H1 (cell line): ENCODE data around the gene CHST13. TPM values are rescaled to one million over a fixed set of nuclear protein-coding genes. Genes with fewer than 3 reads are reported as not detected.

Source experiments
- CTCF ChIA-PET: fragments of 300-600 bp; sonication (Branson Sonifier 250); formaldehyde crosslinking; loops from one replicate; lab custom pipeline; 2021; ENCODE audit not compliant: partially characterized antibody; lab: Charles Lee
- POLR2A ChIA-PET: fragments of 300-600 bp; sonication (Branson Sonifier 250); formaldehyde crosslinking; loops from one replicate; lab custom pipeline; 2021; ENCODE audit warnings: inconsistent platforms; ENCODE audit not compliant: partially characterized antibody; lab: Charles Lee
- DNase-seq, 2 experiments: peaks; one replicate each; pipeline versions ENCODE4 v3.0.0 to v3.0.0-alpha.2; 2010 to 2022; ENCODE audit warnings: low spot score in 2 of 2, low read depth in 1 of 2, mixed read lengths in 1 of 2
- FAIRE-seq: peaks from 2 replicates; lab custom pipeline; 2011; peaks lifted over from hg19 to GRCh38; lab: Jason Lieb, UNC
- H2AFZ ChIP-seq: 2 replicates; pipeline ENCODE4 v1.8.1; 2012; ENCODE audit warnings: low read length, inconsistent platforms
- H2AK5ac ChIP-seq: 2 replicates; pipeline ENCODE4 v1.6.1; 2013; ENCODE audit warnings: low read depth, low read length
- H2BK120ac ChIP-seq: replicated peaks from 2 replicates; pipeline ENCODE3; 2013; ENCODE audit warnings: low read depth, low read length, inconsistent platforms
- H2BK12ac ChIP-seq: 2 replicates; pipeline ENCODE4 v1.6.1; 2013; ENCODE audit warnings: low read depth, low read length
- H2BK15ac ChIP-seq: 2 replicates; pipeline ENCODE4 v1.6.1; 2013; ENCODE audit warnings: low read length
- H2BK20ac ChIP-seq: 2 replicates; pipeline ENCODE4 v1.6.1; 2013; ENCODE audit warnings: low read length
- H2BK5ac ChIP-seq: 2 replicates; pipeline ENCODE4 v1.6.1; 2013; ENCODE audit warnings: low read depth, low read length
- H3K14ac ChIP-seq: 2 replicates; pipeline ENCODE4 v1.6.1; 2013; ENCODE audit warnings: inconsistent platforms; ENCODE audit not compliant: insufficient read length
- H3K18ac ChIP-seq: 2 replicates; pipeline ENCODE4 v1.6.1; 2013; ENCODE audit warnings: low read length; ENCODE audit errors: extremely low read depth
- H3K23ac ChIP-seq: 2 replicates; pipeline ENCODE4 v1.6.1; 2013; ENCODE audit warnings: inconsistent platforms; ENCODE audit not compliant: insufficient read length
- H3K23me2 ChIP-seq: 2 replicates; pipeline ENCODE4 v1.6.1; 2013; ENCODE audit warnings: low read depth, low read length
- H3K27ac ChIP-seq: 2 replicates; pipeline ENCODE4 v1.6.1; 2011; ENCODE audit warnings: low read depth, low read length, inconsistent platforms
- H3K27me3 ChIP-seq, 4 experiments: replicated peaks in 1 of 4; 1 replicate in 1 of 4; 2 replicates in 3 of 4; pipeline versions ENCODE4 v1.6.1 to v1.8.1; 2011 to 2013; ENCODE audit warnings: low read length in 3 of 4, mild to moderate bottlenecking in 3 of 4, inconsistent platforms in 2 of 4, mixed read lengths in 2 of 4, moderate library complexity in 1 of 4; ENCODE audit not compliant: control insufficient read depth in 3 of 4, insufficient read depth in 3 of 4; ENCODE audit errors: extremely low read depth in 1 of 4
- H3K36me3 ChIP-seq, 4 experiments: 2 replicates each; pipeline versions ENCODE4 v1.6.1 to v1.8.1; 2011 to 2013; ENCODE audit warnings: mild to moderate bottlenecking in 4 of 4, low read length in 3 of 4, moderate library complexity in 2 of 4, control low read depth in 1 of 4, inconsistent platforms in 1 of 4; ENCODE audit not compliant: insufficient read depth in 4 of 4, control insufficient read depth in 2 of 4
- H3K4ac ChIP-seq: replicated peaks from 2 replicates; pipeline ENCODE3; 2013; ENCODE audit warnings: low read length, low read depth, mixed read lengths, inconsistent platforms; ENCODE audit not compliant: insufficient read length
- H3K4me1 ChIP-seq, 4 experiments: replicated peaks in 1 of 4; 1 replicate in 1 of 4; 2 replicates in 3 of 4; pipeline versions ENCODE4 v1.6.1 to v1.8.1; 2011 to 2013; ENCODE audit warnings: low read length in 3 of 4, inconsistent platforms in 2 of 4, mixed read lengths in 1 of 4; ENCODE audit not compliant: insufficient read depth in 4 of 4, control insufficient read depth in 3 of 4
- H3K4me2 ChIP-seq, 2 experiments: 2 replicates each; pipeline versions ENCODE4 v1.6.1 to v1.8.1; 2011 to 2013; ENCODE audit warnings: low read depth in 2 of 2, low read length in 2 of 2, control low read depth in 1 of 2, inconsistent platforms in 1 of 2, mild to moderate bottlenecking in 1 of 2; ENCODE audit not compliant: insufficient read depth in 1 of 2
- H3K4me3 ChIP-seq, 4 experiments: fragments of 200-600, 300-600 bp in 1 of 4; sonication (generic), shearing (Covaris generic), sonication (Bioruptor Twin) in 1 of 4; 2 replicates each; pipeline versions ENCODE4 v1.5.1 to v1.8.1; 2011 to 2016; ENCODE audit warnings: low read length in 4 of 4, low read depth in 3 of 4, control low read depth in 2 of 4, inconsistent platforms in 2 of 4, mild to moderate bottlenecking in 2 of 4, mixed read lengths in 1 of 4, moderate library complexity in 1 of 4; ENCODE audit not compliant: insufficient read depth in 2 of 4; ENCODE audit errors: extremely low read depth in 1 of 4
- H3K56ac ChIP-seq: replicated peaks from 2 replicates; pipeline ENCODE3; 2013; ENCODE audit warnings: low read depth, mild to moderate bottlenecking, mixed read lengths, low read length, inconsistent platforms; ENCODE audit not compliant: insufficient read length
- H3K79me1 ChIP-seq: 2 replicates; pipeline ENCODE4 v1.6.1; 2013; ENCODE audit warnings: low read depth, low read length, control low read depth
- H3K79me2 ChIP-seq, 2 experiments: 2 replicates each; pipeline versions ENCODE4 v1.6.1 to v1.8.1; 2012 to 2013; ENCODE audit warnings: low read length in 2 of 2, mild to moderate bottlenecking in 2 of 2, inconsistent platforms in 1 of 2; ENCODE audit not compliant: insufficient read depth in 2 of 2, control insufficient read depth in 1 of 2
- H3K9ac ChIP-seq, 4 experiments: replicated peaks in 1 of 4; 1 replicate in 1 of 4; 2 replicates in 3 of 4; pipeline versions ENCODE4 v1.6.1 to v1.8.1; 2011 to 2013; ENCODE audit warnings: low read depth in 3 of 4, low read length in 3 of 4, control low read depth in 2 of 4, mild to moderate bottlenecking in 2 of 4, moderate library complexity in 2 of 4, inconsistent platforms in 1 of 4; ENCODE audit errors: extremely low read depth in 1 of 4
- H3K9me3 ChIP-seq, 2 experiments: 2 replicates each; pipeline versions ENCODE4 v1.6.1 to v1.8.1; 2012 to 2013; ENCODE audit warnings: mild to moderate bottlenecking in 2 of 2, moderate library complexity in 2 of 2, control low read depth in 1 of 2, inconsistent platforms in 1 of 2, low read depth in 1 of 2, low read length in 1 of 2, mixed read lengths in 1 of 2; ENCODE audit not compliant: insufficient read depth in 2 of 2
- H4K20me1 ChIP-seq, 2 experiments: replicated peaks in 1 of 2; 2 replicates each; pipeline versions ENCODE3 to v1.8.1; 2011 to 2013; ENCODE audit warnings: inconsistent platforms in 2 of 2, low read length in 2 of 2, mild to moderate bottlenecking in 1 of 2; ENCODE audit not compliant: insufficient read depth in 2 of 2, control insufficient read depth in 1 of 2
- H4K5ac ChIP-seq: 2 replicates; pipeline ENCODE4 v1.6.1; 2013; ENCODE audit warnings: low read length, low read depth, mixed read lengths, inconsistent platforms; ENCODE audit not compliant: insufficient read length
- H4K8ac ChIP-seq: 2 replicates; pipeline ENCODE4 v1.8.0; 2013; ENCODE audit warnings: mild to moderate bottlenecking, moderate library complexity, low read length, inconsistent platforms; ENCODE audit not compliant: insufficient read depth; ENCODE audit errors: extremely low read depth
- H4K91ac ChIP-seq: replicated peaks from 2 replicates; pipeline ENCODE3; 2013; ENCODE audit warnings: low read length, mixed read lengths, inconsistent platforms; ENCODE audit not compliant: insufficient read length
- CBX5 ChIP-seq: fragments of 300-800, 300-1000 bp; sonication (generic); IDR thresholded peaks from 2 replicates; pipeline ENCODE4 v1.7.1; 2016; ENCODE audit warnings: antibody characterized with exemption, low read length, low read depth
- CBX8 ChIP-seq: fragments of 300-800, 300-1000 bp; sonication (generic); IDR thresholded peaks from 2 replicates; pipeline ENCODE4 v1.7.1; 2016; ENCODE audit warnings: low read depth, low read length, borderline replicate concordance
- CTCF ChIP-seq, 3 experiments: IDR thresholded peaks; 1 replicate in 2 of 3; 2 replicates in 1 of 3; pipeline versions ENCODE4 v1.5.1 to v1.6.1; 2011; ENCODE audit warnings: low read length in 3 of 3, mild to moderate bottlenecking in 3 of 3, inconsistent platforms in 2 of 3, low read depth in 1 of 3, moderate library complexity in 1 of 3; ENCODE audit not compliant: insufficient read depth in 1 of 3; ENCODE audit errors: control extremely low read depth in 1 of 3
- EP300 ChIP-seq, 2 experiments: IDR thresholded peaks; 1 replicate in 1 of 2; 2 replicates in 1 of 2; pipeline ENCODE4 v1.6.1; 2011 to 2012; ENCODE audit warnings: low read depth in 2 of 2, low read length in 2 of 2, mild to moderate bottlenecking in 2 of 2, borderline replicate concordance in 1 of 2, inconsistent platforms in 1 of 2, moderate library complexity in 1 of 2
- EZH2 ChIP-seq: fragments of 200-600 bp; sonication (generic); IDR thresholded peaks from 2 replicates; pipeline ENCODE4 v1.7.1; 2012; ENCODE audit warnings: low read depth, mild to moderate bottlenecking, moderate library complexity, low read length, inconsistent platforms; ENCODE audit not compliant: severe bottlenecking
- FOSL1 ChIP-seq: IDR thresholded peaks from 2 replicates; pipeline ENCODE4 v1.6.1; 2011; ENCODE audit warnings: mild to moderate bottlenecking, low read depth, low read length, moderate library complexity; ENCODE audit not compliant: insufficient read depth
- MAX ChIP-seq: IDR thresholded peaks from 2 replicates; pipeline ENCODE4 v1.6.1; 2012; ENCODE audit warnings: inconsistent platforms
- RFX5 ChIP-seq: IDR thresholded peaks from 2 replicates; pipeline ENCODE4 v1.6.1; 2011; ENCODE audit warnings: low read depth, low read length, improper control_type of control experiment, borderline replicate concordance
- RXRA ChIP-seq: IDR thresholded peaks from 2 replicates; pipeline ENCODE4 v1.6.1; 2011; ENCODE audit warnings: low read depth, mild to moderate bottlenecking, low read length, moderate library complexity; ENCODE audit not compliant: insufficient read depth
- SP1 ChIP-seq: IDR thresholded peaks from 2 replicates; pipeline ENCODE4 v1.6.1; 2011; ENCODE audit warnings: low read depth, low read length
- YY1 ChIP-seq: IDR thresholded peaks from 2 replicates; pipeline ENCODE4 v1.6.1; 2011; ENCODE audit warnings: low read depth, mild to moderate bottlenecking, low read length
- WGBS, 2 experiments: shearing (Covaris generic) in 1 of 2; methylation state at CpG; one replicate each; pipeline versions ENCODE4 v1.1.6 to v1.1.7; 2013 to 2015; ENCODE audit warnings: low lambda C conversion rate in 2 of 2, mixed read lengths in 2 of 2, inconsistent platforms in 1 of 2, low coverage in 1 of 2, missing lambda C conversion rate in 1 of 2; ENCODE audit not compliant: insufficient replicate concordance in 2 of 2, insufficient coverage in 1 of 2, insufficient read length in 1 of 2; ENCODE audit errors: extremely low coverage in 1 of 2, missing lambda C conversion rate in 1 of 2; 5-methylcytosine and 5-hydroxymethylcytosine counted together
- polyA plus RNA-seq, 7 experiments: library from polyadenylated mRNA; depleted of rRNA in 3 of 7; stranded (reverse) in 5 of 7; unstranded in 2 of 7; fragments of >200 nt in 5 of 7; fragments of 200-250 nt in 2 of 7; gene quantifications; 1 replicate in 5 of 7; 2 replicates in 1 of 7; 4 replicates in 1 of 7; pipeline versions ENCODE4 v1.2.1 to v1.2.3, GENCODE V29; 2011 to 2013; ENCODE audit warnings: missing spikeins in 2 of 7, mixed read lengths in 2 of 7
- total RNA-seq: library from RNA; stranded (reverse); fragmentation: NEBNext Ultra II Directional; extraction: Animal tissue kit (Norgen Biotek cat#: 25700); gene quantifications from 2 replicates; pipeline ENCODE4 v1.2.1, GENCODE V29; 2021

CHST13 gene
- total and polyA plus RNA-seq, 2 of the 8 experiments (the other 6 are each of a cell fraction or from before 2014, with no cell fraction given) = 5.4 to 11.7 TPM

GRCh38 chr3:126493739-126494138 is 30.2 kb upstream of the CHST13 start:
- no peak overlapping the region for H3K14ac ChIP-seq
- no peaks in the 10 kb centered on the region for H4K20me1 ChIP-seq
- FAIRE-seq (no peak), DNase-seq (no peak)
- H4K8ac ChIP-seq = no peak overlapping the region
- ChIA-PET CTCF (interaction anchor here (0.9 to 1.3 kb wide), 3 partner anchors 17 to 29 kb away, joined by 3 to 5 read pairs (median 3); no protein-coding TSS in a partner anchor), POLR2A (interaction anchor here (1.5 kb wide), 1 partner anchor 10 kb away, joined by 4 read pairs; no protein-coding TSS in a partner anchor)
- H2AFZ ChIP-seq = no peak overlapping the region
- no peak overlapping the region for H3K18ac ChIP-seq
- no peak overlapping the region for H3K4ac ChIP-seq
- no peak overlapping the region for H3K56ac ChIP-seq
- H2BK12ac ChIP-seq = no peak overlapping the region
- H2BK120ac ChIP-seq = no peak overlapping the region
- H2BK15ac ChIP-seq = no peak overlapping the region
- H2BK5ac ChIP-seq = no peak overlapping the region
- 91% methylated on average over 8 of the region's 9 CpGs; no CpG with 5 or more reads in 1 of the 2 experiments for WGBS, 2 experiments
- no peaks in the 10 kb centered on the region for H3K9me3 ChIP-seq
- 0 out of 2 replicates have a peak, but pooled peaks cover 1% of the 10 kb centered on the region for H3K23me2 ChIP-seq
- no peak overlapping the region for H2BK20ac ChIP-seq
- H3K4me1 ChIP-seq = peaks cover 0 to 9% (median 3%) of the 10 kb centered on the region in 4 experiments; a peak in 5 of 7 replicates
- H2AK5ac ChIP-seq = no peak overlapping the region
- H3K9ac ChIP-seq = no peak overlapping the region
- H3K27me3 ChIP-seq = no peaks in the 10 kb centered on the region
- no peak overlapping the region for H4K91ac ChIP-seq
- H3K36me3 ChIP-seq = no peaks in the 10 kb centered on the region
- H3K4me3 ChIP-seq = no peak overlapping the region
- H3K79me2 ChIP-seq = no peaks in the 10 kb centered on the region
- no peak overlapping the region for H3K23ac ChIP-seq
- H4K5ac ChIP-seq = no peak overlapping the region
- H3K79me1 ChIP-seq = no peaks in the 10 kb centered on the region
- H3K27ac ChIP-seq = no peak overlapping the region
- no peak overlapping the region for H3K4me2 ChIP-seq
- TF ChIP-seq RFX5 = no peak
- TF ChIP-seq FOSL1 = no peak
- no peak for TF ChIP-seq CBX8
- no peak for TF ChIP-seq CBX5
- TF ChIP-seq RXRA = no peak
- no peak for TF ChIP-seq CTCF (IDR thresholded peaks at IDR 0.05; ENCODE audit: control extremely low read depth in 1 of 3, insufficient read depth in 1 of 3, low read depth in 1 of 3, low read length in 3 of 3)
- no peak for TF ChIP-seq EZH2
- TF ChIP-seq MAX = no peak
- no peak for TF ChIP-seq SP1
- TF ChIP-seq EP300 (IDR thresholded peaks at IDR 0.05; ENCODE audit: borderline replicate concordance in 1 of 2, low read depth in 2 of 2, low read length in 2 of 2) = no peak
- no peak for TF ChIP-seq YY1
